SHP77 treated with DMSO at 0.1 percent for 48 hours (cell line): ENCODE results near the gene PACRG.

Source experiments
- DNase-seq: peaks from one replicate; lab custom pipeline; 2025; lab: John Stamatoyannopoulos, UW

Gene PACRG

DNA sequence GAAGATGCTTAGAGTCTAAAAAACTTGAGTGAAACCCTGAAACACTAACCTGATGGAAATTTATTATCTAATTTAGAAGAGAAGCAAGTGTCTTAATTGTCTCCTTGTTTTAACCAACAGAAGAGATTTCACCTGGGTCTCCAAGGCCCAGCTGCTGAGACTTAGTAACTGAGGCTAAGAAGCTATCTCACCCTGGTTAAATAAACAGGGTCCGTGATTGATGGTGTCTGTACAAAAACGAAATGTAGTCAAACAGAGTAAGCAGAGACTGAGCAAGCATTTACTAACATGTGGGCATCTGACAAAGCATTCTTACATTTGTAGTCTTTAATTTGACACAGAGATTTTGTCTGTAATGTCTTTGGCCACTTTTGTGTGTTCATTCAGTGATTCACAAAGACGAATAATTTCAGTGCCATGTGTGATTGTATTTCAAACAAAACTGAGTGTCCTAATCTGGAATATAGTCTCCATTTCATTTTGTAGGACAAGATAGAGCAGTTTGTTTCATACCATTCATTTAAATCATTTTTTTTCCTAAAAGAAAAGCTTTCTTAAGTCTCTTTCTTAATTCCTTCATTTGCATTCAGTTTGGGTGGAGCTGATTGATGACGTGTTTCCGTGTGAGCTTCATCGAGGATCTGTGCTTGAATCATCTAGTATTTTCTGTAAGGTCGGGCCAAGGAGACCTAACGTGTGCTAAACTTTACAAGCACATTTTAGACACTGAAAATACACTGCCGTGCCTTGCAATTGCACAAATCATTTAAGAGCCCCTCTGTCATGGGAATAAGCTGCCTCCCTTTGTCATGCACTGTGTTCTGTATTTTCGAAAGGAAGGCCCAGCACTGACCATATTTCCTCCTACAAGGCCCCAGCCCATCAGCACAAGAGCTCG is 516.2 kb downstream of the PACRG start:
- DNase-seq, result no peak

DNA sequence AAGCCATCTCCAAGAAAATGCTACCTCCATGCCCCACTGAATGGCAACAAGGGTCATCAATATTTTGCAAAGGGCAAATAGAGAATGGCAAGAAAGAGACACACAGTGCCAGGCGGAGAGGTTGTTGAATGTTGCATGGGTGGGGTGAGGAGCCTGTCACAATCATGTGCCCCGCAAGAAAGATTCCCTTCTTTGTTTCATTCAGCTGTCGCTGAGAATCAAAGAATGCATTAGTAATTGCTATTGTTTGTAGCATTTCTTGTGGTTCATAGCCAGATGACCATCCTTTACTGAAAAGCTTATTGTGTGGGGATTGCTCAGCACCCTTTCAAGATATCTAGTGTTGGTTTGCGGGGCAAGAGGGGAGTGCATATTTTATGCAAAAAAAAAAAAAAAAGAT is 520.3 kb downstream of the PACRG start:
- DNase-seq, result no peak

DNA sequence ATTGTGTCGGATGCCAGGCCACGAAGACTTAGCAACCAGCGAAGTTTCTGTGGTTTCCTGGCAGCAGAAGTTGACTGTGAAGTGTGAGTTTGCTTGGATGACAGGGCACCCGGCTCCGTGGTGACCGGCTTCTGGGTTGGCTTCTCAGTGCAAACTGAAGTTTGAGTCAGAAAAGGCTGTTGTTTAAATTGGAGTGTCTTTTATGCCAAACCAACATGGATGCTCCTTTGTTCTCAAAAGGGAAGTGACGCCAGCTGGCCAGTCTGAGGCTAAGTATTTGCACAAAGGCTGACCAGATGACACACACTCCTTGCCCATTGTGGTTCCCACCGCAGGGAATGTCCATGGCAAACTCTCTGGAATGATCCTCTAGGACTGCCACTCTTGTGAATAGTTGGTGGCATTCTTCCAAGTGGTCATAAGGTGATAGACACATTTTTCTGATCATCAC is 521.9 kb downstream of the PACRG start:
- DNase-seq, result no peak

DNA sequence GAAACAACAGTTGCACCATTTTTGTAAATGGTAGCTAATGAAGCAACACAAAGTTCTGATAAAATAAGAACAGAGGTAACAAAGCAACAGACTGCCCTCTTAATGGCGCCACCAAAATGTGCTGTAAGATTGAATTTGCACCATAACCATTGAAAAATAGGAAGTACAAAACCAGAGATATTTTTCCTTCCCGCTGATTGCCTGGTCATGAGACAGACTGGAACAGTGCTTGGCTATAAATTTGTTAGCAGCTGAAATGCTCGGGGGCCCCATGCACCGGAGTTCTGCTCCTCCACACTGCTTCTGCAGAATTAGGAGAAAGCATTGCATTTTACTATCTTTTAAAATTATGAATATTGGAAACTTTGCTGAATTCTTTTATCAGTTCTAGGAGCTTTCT is 522.3 kb downstream of the PACRG start:
- DNase-seq, result no peak

DNA sequence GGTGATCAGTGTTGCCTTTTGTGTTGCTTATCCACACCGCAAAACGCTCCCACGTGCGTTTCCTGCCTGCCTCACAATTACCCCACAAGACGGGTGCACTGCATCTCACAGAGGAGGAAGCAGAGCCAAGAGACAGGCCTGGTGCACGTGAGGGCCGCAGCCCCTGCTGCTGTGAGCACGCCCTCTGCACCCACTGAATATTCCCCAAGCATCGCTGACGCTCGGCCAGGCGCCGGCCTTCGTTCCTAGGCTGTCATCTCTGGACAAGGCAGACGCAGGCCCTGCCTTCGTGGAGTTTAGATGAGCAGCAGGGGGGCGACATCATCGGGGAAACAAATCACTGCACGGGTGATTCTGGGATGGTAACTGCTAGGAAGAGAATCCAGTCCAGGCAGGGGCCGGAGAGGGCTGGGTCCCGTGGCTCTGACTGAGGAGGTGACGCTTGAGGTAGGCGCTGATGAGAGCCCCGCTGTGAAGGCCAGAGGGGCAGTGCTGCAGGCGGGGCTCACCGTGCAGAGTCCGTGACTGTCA is 524.4 kb downstream of the PACRG start:
- DNase-seq, result no peak

DNA sequence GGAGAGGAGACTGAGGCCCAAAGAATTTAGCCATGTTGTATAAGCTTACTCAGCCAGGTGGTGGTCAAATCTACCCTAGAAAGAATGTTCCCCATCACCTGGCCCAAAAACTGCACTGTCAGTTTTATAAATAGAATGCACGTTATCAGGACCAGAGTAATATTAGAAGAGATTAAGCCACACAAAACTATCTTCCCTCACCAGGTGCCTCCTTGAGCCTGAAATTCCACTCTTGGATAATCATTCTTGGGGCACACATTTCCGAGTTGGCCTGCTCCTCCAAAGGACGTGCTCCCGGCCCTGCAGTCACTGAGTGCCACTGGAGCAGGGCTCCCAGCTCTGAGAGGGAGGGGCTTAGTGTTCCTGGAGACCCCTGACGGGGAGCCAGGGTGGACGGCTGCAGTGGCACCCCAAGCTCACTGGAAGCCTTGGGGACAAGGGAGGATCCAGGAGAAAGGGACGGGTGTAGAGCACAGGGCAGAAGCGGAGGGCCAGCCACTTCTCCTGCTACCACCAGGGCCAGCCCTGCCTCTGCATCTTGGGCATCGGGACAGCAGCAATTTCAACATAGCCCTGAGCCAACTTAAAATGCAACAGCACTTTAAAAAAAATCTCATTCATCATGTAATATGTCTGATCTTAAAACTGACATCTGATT is 525.9 kb downstream of the PACRG start:
- DNase-seq, result no peak

DNA sequence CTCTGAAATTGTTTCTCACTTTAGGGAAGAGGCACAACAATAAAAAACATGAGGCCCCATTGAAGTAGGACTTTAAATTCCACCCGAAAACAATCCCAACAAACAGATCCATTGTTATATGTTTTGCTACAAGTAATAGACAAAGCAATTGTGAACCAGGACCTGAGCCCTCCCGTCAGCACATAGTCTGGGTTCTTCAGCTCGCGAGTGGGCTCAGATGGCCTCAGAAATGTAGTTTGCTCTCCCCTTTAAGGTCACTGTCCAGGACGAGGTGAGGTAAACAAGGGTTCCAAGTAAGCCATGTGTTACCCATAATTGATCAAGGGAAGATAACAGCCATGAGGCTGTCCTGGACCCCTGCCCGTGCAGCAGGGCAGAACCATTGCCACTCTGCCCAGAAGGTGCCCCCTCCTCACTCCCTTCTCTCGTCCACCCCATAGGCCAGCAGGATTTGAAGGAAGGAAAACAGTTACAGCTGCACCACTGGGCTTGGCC is 526.6 kb downstream of the PACRG start:
- DNase-seq, result no peak

DNA sequence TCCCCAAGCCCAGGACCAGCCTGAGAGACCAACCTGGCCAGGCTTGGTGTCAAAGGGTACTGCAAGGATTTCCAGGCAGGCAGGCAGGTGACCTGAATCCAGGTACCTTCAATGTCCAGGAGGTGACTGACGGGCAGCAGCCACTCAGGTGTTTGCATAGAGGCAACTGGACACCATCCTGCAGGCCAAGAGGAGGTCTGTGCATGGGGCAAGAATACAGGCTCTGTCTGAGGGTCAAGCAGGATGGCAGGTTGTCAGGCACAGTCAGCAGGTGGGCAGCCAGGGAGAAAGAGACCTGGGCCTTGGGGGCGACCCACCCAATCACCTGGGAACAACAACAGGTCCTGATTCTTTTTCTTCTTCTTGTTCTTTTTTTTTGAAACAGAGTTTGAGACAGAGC is 527.5 kb downstream of the PACRG start:
- DNase-seq, result no peak

DNA sequence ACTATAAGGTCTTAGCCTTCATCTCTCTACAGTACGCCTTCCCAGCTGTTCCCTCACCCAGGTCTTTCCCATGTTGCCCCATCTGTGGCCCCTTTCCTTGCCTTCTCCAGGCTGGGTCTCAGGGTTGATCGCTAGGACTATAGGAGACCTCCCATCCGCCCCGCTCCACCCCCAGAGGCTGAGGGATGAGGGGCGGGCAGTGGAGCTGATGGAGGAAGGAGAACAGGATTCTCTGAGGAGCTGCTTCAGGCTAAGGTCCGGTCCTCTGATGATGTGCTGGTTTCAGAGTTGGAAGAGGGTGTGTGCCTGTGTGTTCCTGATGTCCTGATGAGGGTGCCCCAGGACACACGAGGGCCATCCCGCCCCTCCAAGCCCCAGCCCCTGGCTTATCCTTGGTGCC is 531.9 kb downstream of the PACRG start:
- DNase-seq, result no peak

DNA sequence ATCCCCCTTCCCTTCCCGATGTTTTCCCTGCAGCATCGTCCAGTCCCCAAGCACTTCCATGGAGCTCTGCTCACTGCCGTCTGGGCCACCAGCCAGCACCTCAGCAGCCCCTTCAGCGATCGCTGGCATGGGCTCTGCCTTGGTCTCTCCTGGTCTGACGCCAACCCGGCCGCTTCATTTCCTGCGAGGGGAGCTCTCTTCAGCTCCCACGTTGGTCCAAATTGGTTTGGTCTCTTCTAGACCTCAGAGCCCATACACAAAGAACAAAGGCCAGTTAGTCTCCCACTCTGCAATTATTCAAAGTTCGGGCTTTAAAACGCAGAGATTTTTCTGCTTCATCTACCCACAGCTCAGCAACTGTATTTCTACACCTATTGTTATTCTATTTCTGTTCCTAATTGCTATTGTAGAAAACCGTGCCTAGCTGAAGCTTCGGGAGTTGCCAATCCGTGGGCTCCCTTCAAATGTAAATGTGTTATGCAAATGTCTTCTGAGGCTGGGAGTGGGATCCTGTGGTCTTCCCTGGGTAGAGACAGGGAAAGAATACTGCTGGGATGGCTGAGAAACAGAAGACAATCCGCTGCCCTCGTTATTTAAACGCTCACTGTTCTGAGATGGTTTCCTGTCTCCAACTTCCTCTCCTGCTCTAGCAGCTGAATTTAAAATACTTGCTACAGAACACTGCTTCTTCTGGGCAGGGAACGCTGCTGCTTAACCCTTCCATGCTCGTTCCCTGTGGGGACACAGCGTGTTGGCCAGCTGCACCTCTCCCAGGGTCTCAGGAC is 532.5 kb downstream of the PACRG start:
- DNase-seq, result no peak

DNA sequence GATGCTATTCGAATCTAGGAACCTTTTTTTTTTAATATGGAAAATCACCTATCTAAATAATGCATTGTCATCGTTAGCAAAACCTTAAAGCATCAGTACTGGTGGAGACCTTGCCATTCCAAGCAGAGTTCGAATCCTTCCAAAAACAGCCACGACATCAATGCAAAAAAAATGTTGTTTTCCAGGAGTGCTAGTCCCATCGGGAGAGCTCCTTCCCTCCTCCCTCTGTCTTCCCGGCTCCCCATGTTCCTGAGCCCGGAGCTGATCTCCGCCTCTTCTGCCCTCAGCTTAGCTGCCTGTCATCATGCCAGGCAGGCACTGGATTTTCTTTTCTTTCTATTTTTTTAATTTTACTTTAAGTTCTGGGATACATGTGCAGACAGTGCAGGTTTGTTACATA is 533.1 kb downstream of the PACRG start:
- DNase-seq, result no peak

DNA sequence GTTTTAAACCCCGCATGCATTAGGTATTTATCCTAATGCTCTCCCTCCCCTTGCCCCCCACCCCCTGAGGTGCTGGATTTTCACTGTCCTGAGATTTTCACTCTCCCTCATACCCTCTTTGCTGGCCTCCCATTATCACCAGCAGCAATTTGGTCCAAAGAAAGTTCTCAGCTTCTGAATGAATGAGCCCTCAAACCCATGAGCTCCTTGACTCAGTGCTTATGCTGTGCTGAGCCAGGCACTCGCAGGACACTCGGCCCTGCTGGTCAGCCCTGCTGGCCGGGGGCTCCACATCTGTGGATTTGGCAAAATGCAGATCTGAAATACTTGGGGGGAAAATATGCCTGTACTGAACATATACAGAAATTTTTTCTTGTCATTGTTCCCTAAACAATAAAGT is 533.6 kb downstream of the PACRG start:
- no peak for DNase-seq

DNA sequence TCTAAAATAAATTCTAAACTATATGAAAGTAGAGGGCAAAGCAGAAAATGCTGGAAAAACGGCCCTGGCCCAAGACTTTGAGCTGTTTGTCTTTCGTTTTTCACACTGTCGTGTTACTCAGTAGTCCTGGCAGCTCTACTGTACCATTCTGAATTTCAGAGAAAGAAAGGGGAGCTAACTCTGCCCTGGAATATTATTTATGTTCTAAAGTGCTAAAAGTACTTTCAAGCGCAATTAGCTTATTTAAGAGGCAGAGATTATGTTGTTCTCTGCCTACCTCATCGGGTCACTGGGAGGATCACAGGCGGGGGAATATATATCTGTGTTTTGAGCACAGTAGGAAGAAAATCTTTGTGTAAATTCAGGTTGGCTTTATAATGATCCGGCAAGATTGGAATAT is 534.3 kb downstream of the PACRG start:
- no peak for DNase-seq

DNA sequence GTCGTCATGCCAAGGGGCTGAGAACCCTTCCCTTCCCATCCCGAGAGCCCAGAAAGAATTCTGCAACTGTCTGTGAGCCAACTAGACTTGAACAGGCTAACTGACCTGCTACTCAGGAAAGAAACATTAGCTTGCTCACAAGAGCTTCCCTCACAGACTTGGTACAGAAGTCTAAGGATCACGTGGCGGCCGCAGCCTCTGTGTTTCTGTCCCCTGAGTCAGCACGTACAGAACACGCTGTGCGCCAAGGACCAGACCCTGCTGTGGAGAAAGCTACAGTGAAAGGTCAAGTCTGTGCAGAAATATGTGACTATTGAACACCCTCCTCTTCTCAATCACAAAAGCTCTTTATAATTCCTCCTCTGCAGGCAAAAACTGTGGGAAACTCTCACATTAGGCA is 535.4 kb downstream of the PACRG start:
- DNase-seq, result no peak

DNA sequence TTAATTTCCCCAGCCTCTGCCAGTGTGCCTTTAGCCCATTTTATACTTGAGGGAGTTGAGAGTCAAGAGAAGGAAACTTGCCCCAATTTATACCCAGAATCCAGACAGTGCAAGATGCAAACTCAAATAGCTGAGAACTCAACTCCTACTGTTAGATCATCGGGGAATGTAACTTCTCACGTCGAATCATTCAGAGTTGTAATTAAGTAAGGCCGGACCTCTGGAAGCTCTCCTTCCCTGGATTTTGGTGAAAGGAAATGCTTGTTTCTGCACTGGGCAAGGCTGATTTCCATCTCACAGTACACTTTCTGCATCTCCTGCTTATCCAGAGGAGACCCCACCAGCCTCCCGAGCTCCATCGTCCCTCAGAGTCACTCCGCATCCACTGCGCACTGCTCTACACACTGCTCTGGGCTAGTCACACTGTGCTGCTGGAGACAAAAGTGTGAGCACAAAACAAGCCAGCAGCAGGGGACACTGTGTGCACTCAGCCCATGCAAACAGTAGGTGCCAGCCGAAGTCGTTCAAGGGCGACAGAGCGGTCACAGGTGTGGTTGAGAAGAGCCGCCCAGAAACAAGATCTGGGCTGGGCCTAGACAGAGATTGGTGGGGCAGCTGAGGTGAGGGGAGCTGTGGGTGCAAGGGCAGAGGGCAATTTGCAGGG is 536.4 kb downstream of the PACRG start:
- no peak for DNase-seq

DNA sequence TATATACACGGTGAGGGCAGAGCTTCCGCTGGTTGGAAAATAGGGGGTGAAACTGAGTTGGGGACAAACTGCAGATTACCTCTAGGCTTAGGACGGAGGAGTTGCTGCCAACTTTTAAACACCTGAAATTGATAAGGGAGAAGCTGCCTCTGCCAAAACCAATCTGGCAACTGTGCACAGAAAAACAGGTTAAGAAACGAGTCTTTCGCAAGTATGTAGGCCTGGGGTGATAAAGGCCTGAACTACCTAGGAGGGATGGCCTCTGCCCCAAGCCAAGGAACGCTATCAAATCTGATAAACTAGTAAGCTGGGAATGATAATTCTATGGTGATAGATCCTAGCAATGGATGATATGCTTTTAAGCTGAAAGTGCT is 536.9 kb downstream of the PACRG start:
- no peak for DNase-seq

DNA sequence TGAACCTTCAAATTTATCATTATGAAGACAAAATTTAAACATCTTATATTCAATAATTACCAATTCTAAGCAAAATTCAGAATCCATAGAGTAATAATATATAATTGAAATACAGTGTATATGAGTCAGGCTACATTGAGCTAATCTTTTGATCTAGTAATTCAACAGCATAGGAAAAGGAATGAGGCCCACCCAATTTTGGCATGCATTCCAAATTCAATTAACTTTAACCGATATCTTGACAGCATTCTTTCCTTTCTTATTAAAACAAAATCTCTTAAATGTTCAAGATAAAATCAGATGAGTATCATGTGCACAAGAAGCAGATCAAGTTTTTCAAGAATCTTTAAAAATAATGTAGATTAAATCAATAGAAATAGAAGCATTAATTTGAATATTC is 553.9 kb downstream of the PACRG start:
- DNase-seq, result no peak

DNA sequence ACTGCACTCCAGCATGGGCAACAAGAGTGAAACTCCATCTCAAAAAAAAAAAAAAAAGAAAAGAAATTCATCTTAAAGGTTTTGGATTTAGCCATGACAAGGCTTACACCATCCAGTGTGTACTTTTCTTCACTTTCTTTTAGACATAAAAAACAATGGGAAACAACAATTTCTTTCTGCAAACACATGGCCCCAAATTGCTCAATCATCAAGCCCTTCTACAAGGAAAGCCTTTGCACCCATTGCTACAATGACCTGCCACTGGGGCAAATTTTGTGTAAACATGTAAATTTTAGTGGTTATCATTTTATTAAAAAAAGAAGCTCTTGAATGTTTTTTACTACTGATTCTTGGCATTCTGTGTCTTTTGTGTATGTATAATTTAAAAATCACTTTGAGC is 554.9 kb downstream of the PACRG start:
- no peak for DNase-seq

DNA sequence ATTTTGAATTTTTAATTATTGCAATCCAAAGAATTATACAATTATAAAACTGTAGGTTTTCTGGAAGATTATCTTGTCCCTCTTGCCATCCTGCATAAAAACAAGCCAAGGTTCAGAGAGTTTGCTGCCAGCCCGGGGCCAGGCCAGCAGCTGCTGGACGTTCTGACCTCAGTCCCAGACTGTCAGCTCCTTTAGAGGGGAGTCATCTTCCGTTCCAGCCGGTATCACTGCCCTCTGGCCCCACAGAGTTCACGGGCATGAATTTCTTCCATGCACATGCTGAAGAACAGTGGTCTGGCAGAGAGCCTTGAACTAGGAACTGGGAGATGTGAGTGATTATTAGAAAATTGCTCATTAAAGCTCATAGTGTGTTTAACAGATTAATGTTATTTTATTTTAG is 556.4 kb downstream of the PACRG start:
- no peak for DNase-seq

DNA sequence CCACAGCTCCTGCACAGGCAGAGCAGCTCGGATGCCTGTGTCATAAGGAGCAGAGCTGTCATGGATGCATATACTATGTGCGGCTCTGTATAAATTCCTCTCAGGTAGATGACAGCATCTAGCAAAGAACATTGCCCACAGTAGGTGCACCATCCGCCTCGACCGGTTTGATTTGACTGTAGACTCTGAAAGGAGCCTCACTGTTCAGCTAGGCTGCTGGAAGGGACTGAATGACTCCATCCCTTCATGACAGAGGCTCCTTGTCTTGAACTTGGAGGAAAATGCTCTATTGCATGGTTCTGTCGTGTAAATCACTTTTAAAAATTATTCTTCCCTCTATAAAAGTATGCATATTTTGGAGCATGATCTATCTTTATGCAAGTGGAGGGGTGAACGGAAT is 557.9 kb downstream of the PACRG start:
- no peak for DNase-seq

DNA sequence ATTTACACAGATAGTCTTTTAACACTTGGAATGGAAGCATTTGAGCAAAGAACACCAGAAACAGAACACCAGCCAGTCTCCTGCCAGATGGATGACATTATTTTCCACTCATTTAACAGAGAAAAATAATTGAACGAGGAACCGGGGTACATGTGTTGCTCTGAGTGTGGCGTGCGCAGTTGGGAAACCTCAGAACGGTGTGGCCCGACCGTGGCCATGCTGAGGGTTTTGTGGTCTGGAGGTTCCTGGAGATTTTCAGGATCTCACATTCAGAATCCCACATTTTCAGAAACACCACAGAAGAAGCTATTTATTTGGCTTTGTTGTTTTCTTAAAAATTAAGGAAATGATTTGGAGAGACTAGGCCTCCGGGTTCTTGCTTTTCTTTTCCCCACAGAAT is 559.9 kb downstream of the PACRG start:
- no peak for DNase-seq

DNA sequence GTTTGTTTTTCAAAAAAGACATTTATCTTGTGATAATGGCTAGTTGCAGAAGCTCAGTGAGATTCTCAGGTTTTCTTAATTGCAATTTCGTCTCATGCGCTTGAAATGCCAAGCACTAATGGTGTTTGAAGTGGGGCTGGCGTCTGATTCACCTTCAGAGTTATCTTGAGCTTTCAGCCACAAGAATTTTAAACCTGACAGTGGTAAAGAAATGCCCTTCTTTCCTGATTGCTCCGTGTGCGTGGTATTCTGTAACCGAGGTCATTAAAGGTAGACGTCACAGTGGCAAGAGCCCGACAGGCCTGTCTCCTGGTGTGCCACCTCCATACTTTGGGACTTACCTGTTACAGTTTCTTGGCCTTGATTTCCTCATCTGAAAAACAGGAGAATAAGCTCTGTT is 560.3 kb downstream of the PACRG start:
- no peak for DNase-seq
